Stomach (tissue), 9 donors: ENCODE data around the gene GPR62. TPM values are rescaled to one million over a fixed set of nuclear protein-coding genes. Genes with fewer than 3 reads are reported as not detected.

ENCODE experiments used
- DNase-seq, 2 donors: peaks; one replicate each; pipeline versions ENCODE4 v3.0.0 to v3.0.0-alpha.2; 2013 to 2019
- H3K27ac ChIP-seq, 5 donors: fragments of 200-600 bp in 4 of 5; sonication (generic) in 4 of 5; one replicate each; pipeline ENCODE4 v1.5.1; 2013 to 2019; ENCODE audit warnings: mild to moderate bottlenecking in 1 of 5, moderate library complexity in 1 of 5
- H3K27me3 ChIP-seq, 3 donors: fragments of 200-600 bp; sonication (generic); one replicate each; pipeline ENCODE4 v1.5.1; 2017 to 2019; ENCODE audit warnings: mixed run types in 1 of 3
- H3K36me3 ChIP-seq, 4 donors: fragments of 200-600 bp; sonication (generic); 1 replicate in 3 of 4; 2 replicates in 1 of 4; pipeline ENCODE4 v1.5.1; 2016 to 2019
- H3K4me1 ChIP-seq, 4 donors: fragments of 200-600 bp; sonication (generic); one replicate each; pipeline ENCODE4 v1.5.1; 2016 to 2019
- H3K4me3 ChIP-seq, 4 donors: fragments of 200-600 bp; sonication (generic) in 3 of 4; one replicate each; pipeline ENCODE4 v1.5.1; 2016 to 2019; ENCODE audit warnings: mild to moderate bottlenecking in 1 of 4
- H3K9me3 ChIP-seq, 4 donors: fragments of 200-600 bp; sonication (generic); one replicate each; pipeline ENCODE4 v1.5.1; 2016 to 2019
- EP300 ChIP-seq: sonication (generic); formaldehyde crosslinking; IDR thresholded peaks from one replicate; pipeline ENCODE4 v1.6.1; 2017; ENCODE audit warnings: antibody characterized with exemption
- POLR2A ChIP-seq, 4 donors: fragments of 450-650 bp; IDR thresholded peaks; one replicate each; pipeline ENCODE4 v1.6.1; 2016; ENCODE audit warnings: antibody characterized with exemption in 4 of 4, control low read depth in 2 of 4, mild to moderate bottlenecking in 1 of 4, moderate library complexity in 1 of 4
- POLR2AphosphoS5 ChIP-seq, 3 donors: sonication (generic); formaldehyde crosslinking; IDR thresholded peaks; one replicate each; pipeline ENCODE4 v1.6.1; 2016; ENCODE audit warnings: antibody characterized with exemption in 3 of 3
- WGBS, 5 donors: extraction: QIAGEN DNeasy Blood & Tissue Kit in 3 of 5; methylation state at CpG; one replicate each; pipeline versions ENCODE4 v1.1.5 to v1.1.7; 2013 to 2018; 5-methylcytosine and 5-hydroxymethylcytosine counted together
- intact Hi-C: fragments of 100-400 bp; cut with DNase I; formaldehyde crosslinking; loops from one replicate; pipeline ENCODE4 v1.15.1; 2023; ENCODE audit warnings: low total_unique reads
- polyA plus RNA-seq, 3 donors: library from polyadenylated mRNA; stranded (reverse); fragments of 200-250 nt; gene quantifications; one replicate each; pipeline ENCODE4 v1.2.3, GENCODE V29; 2013
- total RNA-seq, 5 donors: library from RNA; depleted of rRNA; stranded (reverse); fragments of >200 nt; gene quantifications; one replicate each; pipeline versions ENCODE4 v1.1.0 to v1.2.3, GENCODE V29; 2014 to 2016
- TF ChIP-seq, protein P1 (sequence below), 7 experiments: fragments of 450-650 bp in 4 of 7; fragments of 200-600 bp in 3 of 7; sonication (generic) in 3 of 7; IDR thresholded peaks; one replicate each; pipeline ENCODE4 v1.5.1; 2016 to 2019; ENCODE audit warnings: antibody characterized with exemption in 7 of 7, control low read depth in 2 of 7, mild to moderate bottlenecking in 1 of 7
- donor health status: healthy with polysubstance abuse.
- donor health status: Bipolar disorder and iron deficiency.
- donor health status: healthy.

Gene GPR62
- total and polyA plus RNA-seq, 8 donors: 0.25 TPM; not detected in 7

- no peaks in the 10 kb centered on the region for H3K9me3 ChIP-seq
- peaks cover 18 to 49% (median 34%) of the 10 kb centered on the region in 4 donors for H3K4me1 ChIP-seq
- intact Hi-C loops: no loop called here
- peak; percentile 93 to 98 for DNase-seq
- no peak for TF ChIP-seq POLR2A (IDR thresholded peaks at IDR 0.05)
- TF ChIP-seq, protein P1, sequence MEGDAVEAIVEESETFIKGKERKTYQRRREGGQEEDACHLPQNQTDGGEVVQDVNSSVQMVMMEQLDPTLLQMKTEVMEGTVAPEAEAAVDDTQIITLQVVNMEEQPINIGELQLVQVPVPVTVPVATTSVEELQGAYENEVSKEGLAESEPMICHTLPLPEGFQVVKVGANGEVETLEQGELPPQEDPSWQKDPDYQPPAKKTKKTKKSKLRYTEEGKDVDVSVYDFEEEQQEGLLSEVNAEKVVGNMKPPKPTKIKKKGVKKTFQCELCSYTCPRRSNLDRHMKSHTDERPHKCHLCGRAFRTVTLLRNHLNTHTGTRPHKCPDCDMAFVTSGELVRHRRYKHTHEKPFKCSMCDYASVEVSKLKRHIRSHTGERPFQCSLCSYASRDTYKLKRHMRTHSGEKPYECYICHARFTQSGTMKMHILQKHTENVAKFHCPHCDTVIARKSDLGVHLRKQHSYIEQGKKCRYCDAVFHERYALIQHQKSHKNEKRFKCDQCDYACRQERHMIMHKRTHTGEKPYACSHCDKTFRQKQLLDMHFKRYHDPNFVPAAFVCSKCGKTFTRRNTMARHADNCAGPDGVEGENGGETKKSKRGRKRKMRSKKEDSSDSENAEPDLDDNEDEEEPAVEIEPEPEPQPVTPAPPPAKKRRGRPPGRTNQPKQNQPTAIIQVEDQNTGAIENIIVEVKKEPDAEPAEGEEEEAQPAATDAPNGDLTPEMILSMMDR (IDR thresholded peaks at IDR 0.05): peak in 3 of 7 experiments; percentile 37 to 77 (median 47)
- TF ChIP-seq EP300: no peak
- TF ChIP-seq POLR2AphosphoS5 (IDR thresholded peaks at IDR 0.05): peak; percentile 75 to 97 (median 81)
- peaks cover 29 to 41% (median 40%) of the 10 kb centered on the region in 4 donors for H3K36me3 ChIP-seq
- peak within 1 kb of the TSS; percentile 76 to 93 (median 80) for H3K4me3 ChIP-seq
- 0% methylated on average over 17 to 40 of the region's 40 CpGs for WGBS, 5 donors
- H3K27me3 ChIP-seq: peaks cover 0 to 7% (median 0%) of the 10 kb centered on the region in 3 donors
- H3K27ac ChIP-seq: peak within 1 kb of the TSS; percentile 80 to 91 (median 90)
Observed at GRCh38 chr3:51995346-51996163, 40.4 kb downstream of the GPR62 start, which contains the start of gene RPL29. Gene RPL29 (minus strand): TSS chr3:51995895. CDS start chr3:51995461, 434 bp downstream.

DNA sequence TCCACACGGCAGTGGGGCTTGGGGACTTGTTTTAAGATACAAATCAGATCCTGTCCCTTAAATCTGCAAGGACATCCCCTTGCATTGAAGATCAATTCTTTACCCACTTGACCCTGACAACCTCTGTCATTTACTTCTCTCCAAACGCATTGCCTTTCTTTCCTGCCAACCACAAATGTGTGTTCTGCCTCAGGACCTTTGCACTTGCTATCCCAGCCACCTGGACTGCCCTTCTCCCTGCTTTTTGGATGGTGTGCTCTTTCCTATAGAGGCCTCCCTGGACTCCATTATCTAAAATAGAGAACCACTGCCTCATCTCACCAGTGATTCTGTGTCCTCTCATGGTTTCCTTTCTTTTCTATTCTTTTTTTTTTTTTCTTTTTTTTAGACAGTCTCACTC, 42.0 kb downstream of the GPR62 start:
- peaks cover 26 to 30% (median 28%) of the 10 kb centered on the region in 4 donors for H3K36me3 ChIP-seq
- no peak for DNase-seq
- peaks cover 24 to 44% (median 38%) of the 10 kb centered on the region in 4 donors for H3K4me1 ChIP-seq
- H3K27me3 ChIP-seq: peaks cover 0 to 7% (median 0%) of the 10 kb centered on the region in 3 donors
- H3K27ac ChIP-seq: no peak overlapping the region
- H3K9me3 ChIP-seq: no peaks in the 10 kb centered on the region
- TF ChIP-seq POLR2A (IDR thresholded peaks at IDR 0.05) (no peak), POLR2AphosphoS5 (IDR thresholded peaks at IDR 0.05) (no peak), EP300 (no peak)
- TF ChIP-seq, protein P1 (IDR thresholded peaks at IDR 0.05): no peak
- WGBS, 5 donors: 52 to 67% (median 64%) methylated on average over 2 of the region's 2 CpGs
- H3K4me3 ChIP-seq: no peak overlapping the region
- intact Hi-C loops: no loop called here

DNA sequence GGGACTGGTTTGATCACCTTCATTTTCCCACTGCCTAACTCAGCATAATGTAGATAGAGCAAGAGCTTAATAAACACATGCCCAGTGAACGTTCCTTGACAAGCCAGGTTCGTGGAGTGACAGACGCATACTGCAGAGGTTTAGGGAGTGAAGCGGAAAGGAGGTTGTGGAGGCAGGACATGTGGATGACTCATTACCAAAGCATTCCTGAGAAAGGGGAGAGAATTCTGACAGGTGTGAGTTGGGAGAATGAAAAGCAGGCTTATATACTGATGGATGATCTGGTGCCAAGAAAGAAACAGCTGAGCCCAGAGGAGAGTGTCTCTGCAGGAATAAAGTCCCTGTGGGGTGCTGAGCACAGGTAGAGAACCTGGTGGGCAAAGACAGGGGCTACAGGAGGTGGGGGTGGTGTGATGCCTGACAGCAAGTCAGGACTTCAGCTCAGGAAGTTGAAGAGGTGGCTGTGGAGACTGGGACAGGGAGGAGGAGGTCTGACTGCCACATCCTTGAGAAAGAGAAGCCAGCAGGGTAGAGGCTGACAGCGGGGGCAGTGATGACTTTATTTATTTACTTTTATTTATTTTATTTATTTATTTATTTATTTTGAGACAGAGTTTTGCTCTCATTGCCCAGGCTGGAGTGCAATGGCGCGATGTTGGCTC, 42.9 kb downstream of the GPR62 start:
- Histone ChIP-seq H3K27ac (no peak overlapping the region), H3K4me3 (no peak overlapping the region), H3K9me3 (no peaks in the 10 kb centered on the region), H3K27me3 (peaks cover 0 to 7% (median 0%) of the 10 kb centered on the region in 3 donors), H3K4me1 (peaks cover 24 to 38% (median 32%) of the 10 kb centered on the region in 4 donors), H3K36me3 (peaks cover 18 to 21% (median 19%) of the 10 kb centered on the region in 4 donors)
- 44 to 55% (median 48%) methylated on average over 7 of the region's 7 CpGs for WGBS, 5 donors
- intact Hi-C loops: no loop called here
- DNase-seq: peak in 1 of 2 donors; percentile 55
- TF ChIP-seq POLR2A (IDR thresholded peaks at IDR 0.05) (no peak), POLR2AphosphoS5 (IDR thresholded peaks at IDR 0.05) (peak in 1 of 3 donors; percentile 32), EP300 (no peak)
- TF ChIP-seq, protein P1 (IDR thresholded peaks at IDR 0.05): no peak

DNA sequence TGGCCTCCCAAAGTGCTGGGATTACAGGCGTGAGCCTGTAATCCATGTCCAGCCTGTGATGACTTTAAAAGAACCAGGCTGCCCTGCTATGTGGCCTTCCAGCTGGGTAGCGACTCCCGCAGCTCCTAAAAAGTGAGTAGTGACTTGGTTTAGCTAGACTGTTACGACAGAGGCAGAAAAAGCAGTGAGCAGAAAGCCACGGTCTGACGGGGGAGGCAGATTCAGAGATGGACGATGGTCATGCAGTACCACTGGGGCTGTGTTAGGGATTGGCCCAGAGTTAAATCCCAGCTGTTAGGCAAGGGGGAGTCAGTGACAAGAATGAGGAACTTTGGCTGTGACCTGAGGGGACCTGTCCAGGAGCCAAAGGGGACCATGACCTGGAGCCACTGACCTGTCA, 43.6 kb downstream of the GPR62 start:
- Histone ChIP-seq H3K4me1 (peaks cover 19 to 31% (median 25%) of the 10 kb centered on the region in 4 donors), H3K27ac (no peak overlapping the region), H3K36me3 (peaks cover 11 to 14% (median 12%) of the 10 kb centered on the region in 4 donors), H3K27me3 (peaks cover 0 to 7% (median 0%) of the 10 kb centered on the region in 3 donors), H3K9me3 (no peaks in the 10 kb centered on the region), H3K4me3 (no peak overlapping the region)
- TF ChIP-seq, protein P1 (IDR thresholded peaks at IDR 0.05): no peak
- TF ChIP-seq POLR2A (IDR thresholded peaks at IDR 0.05): no peak
- no peak for TF ChIP-seq POLR2AphosphoS5 (IDR thresholded peaks at IDR 0.05)
- TF ChIP-seq EP300: no peak
- 73 to 83% (median 81%) methylated on average over 7 of the region's 7 CpGs for WGBS, 5 donors
- intact Hi-C loops: no loop called here
- DNase-seq: no peak
